HG03520 (cell line): ENCODE data around the gene CNOT1.
"Not testable (repeated sequence)": the region's sequence is repeated elsewhere in the genome, so short reads cannot be mapped to it uniquely, and the experiment has no call there.

Source experiments
- ATAC-seq: cut with Tn5 transposase; IDR thresholded peaks from one replicate; pipeline ENCODE4 v1.9.1; 2021; ENCODE audit warnings: mild to moderate bottlenecking, moderate library complexity; ENCODE audit not compliant: unreplicated experiment

The CNOT1 gene

DNA sequence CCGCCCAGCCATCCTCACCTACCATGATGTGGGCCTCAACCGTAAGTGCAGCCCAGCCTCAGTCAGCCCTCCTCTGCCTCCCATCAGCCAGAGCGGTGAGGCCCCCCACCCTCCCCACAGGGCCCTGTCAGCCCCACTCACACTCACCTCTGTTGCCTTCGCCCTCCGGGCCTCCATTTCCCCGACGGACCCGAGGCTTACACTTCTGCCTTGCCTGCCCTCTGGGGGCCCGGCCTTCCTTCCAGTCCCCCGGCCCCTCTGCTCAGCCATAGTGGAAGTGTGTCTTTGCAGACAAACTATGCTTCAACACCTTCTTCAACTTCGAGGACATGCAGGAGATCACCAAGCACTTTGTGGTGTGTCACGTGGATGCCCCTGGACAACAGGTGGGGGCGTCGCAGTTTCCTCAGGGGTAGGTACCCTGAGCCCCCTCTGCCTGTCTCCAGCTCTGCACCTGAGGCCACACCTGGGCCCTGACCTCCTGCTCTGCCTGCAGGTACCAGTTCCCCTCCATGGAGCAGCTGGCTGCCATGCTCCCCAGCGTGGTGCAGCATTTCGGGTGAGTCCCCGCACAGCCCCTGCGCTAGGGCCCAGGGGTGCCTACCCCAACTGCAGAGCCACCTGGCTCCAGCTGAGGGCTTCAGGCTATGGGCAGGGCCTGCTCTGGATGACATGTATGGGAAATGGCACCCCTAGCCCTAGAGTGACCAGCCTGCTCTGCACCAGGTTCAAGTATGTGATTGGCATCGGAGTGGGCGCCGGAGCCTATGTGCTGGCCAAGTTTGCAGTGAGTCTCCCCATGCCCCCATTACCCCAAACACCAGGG is 125.5 kb downstream of the CNOT1 start:
- no peak for ATAC-seq

DNA sequence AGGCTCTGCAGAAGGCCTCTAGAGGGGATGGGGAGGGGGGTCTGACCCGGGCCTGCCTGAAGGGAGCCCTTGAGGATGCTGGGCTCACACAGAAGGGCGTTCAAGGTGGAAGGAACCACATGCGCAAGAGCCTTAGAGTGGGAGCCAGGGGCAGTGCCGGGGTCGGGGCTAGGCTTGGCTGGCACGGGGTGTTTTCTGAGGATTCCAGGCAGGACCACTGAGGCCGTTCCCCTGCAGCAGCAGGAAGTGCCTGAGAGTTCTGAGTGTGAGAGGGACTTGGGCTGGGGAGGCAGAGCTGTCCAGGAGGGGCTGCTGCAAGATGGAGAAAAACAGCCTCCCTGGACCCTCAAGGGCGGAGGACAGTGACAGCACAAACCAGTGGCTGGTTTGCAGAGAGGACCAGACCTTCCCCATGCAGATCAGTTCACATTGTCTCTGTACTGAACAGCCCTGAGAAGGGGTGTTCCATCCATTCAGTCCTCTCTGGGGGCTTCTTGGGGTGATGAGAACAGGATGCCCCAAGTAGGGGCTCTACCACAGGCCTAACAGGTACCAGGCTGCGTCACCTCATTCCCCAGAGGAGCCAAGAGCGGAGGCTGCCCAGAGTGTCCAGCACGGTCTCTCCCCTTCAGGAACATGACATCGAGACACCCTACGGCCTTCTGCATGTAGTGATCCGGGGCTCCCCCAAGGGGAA is 126.3 kb downstream of the CNOT1 start:
- ATAC-seq: no peak

DNA sequence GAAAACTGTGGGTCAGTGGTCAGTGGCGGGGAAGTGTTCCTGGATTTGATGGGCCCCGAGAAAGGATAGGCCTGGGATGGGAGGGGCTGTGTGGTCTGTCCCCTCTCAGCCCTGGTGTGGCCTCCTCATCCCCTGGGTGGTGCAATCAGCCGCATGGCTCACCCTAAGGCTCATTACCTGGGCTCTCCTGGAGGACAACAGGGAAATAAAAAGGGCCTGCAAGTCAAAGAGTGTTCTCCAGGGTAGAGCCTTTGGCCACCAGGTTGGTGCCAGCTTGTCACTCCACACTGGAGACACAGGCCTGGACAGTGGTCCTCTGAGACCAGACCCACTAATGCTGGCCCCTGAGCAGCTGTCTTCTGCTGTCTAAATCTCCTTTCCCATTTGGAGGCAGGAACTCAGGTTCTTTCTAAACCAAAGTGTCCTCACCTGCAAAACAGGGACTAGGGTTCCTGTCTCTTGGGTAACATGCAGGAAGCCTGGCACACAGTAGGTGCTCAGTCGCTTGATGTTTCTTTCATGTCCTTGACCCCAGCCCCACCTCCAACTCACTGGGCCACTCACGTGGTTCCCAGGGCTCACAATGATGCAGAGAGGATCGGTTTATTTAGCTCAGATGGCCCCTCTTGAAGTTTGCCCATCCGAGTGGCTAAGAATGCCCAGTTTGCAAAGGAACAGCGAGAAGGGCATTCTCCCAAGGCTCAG is 127.3 kb downstream of the CNOT1 start:
- no peak for ATAC-seq

DNA sequence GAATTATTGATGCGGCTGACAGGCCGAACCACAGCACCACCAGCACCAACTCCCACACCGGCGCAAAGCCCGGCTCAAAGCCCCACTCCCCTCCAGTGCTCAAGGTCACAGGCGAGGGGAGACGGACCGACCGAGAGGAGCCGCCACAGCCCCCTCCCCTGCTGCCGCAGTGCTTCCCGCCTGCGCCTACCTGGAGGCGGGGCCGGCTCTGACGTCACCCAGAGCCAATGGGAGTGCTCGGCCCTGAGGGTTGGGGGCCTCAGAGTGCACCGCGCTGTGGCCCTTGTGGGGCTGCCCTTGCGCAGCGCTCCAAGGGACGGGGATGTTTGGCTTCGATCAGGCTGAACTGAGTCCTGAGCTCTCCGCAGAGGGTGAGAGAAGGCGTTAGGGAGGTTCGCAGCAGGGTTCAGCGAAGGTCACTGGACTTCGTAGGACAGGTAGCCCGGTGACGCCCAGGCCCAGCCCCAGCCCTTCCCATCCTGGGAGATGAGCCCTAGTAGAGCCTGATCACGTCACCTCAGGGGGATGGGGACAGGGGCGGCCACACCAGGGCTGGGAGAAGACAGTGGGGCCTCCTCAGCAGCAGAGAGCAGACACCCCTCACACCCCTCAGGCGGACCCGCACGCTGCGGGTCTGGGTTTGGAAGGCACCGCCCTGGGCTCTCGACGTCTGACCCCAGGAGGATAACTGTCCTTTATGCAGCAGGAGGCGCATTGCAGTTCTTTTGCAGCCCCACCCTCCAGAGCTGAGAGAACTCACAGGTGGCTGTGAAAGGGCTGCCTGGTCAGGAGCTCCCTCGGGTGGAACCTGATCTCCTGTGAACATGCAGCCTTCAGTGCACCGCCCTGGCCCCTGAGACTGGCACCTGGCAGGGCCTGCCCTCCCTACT is 128.1 kb downstream of the CNOT1 start:
- ATAC-seq: no peak

DNA sequence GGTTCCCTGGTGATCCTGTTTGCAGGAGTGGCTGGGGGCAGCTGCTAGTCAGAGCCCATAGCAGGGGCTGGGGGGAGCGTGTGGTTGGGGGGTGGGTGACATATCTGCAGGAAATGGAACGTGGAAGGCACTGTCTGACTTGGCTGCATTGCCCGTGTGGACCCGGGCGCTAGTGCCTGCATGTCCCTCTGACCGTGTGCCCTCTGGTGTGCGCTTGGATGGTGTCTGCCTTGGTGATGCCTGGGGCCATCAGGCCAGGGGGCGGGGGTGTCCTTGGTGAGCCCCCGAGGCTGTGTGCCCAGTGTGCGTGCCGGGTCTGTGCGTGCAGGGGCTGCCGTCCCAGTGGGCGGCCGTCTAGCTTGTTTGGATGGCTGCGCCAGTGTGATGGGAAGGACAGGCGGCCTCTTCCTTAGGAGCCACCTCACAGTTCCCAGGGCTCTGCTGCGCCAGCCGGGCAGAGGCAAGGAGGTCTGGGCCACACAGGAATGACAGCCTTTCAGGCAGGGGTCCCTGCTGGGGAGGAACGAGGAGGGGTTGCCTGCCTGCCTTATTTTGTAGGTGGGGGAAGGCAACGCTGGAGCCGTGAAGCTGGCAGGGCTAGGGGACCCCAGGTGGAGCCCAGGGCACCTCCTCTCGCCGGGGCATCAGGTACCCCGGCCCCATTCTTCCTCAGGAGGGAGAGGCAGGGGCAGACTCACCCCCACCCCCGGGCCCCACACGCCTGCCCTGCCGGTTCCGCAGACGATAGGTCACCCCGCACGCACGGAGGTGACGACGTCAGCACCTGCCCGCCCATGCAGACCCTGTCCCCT is 129.0 kb downstream of the CNOT1 start:
- ATAC-seq: no peak

DNA sequence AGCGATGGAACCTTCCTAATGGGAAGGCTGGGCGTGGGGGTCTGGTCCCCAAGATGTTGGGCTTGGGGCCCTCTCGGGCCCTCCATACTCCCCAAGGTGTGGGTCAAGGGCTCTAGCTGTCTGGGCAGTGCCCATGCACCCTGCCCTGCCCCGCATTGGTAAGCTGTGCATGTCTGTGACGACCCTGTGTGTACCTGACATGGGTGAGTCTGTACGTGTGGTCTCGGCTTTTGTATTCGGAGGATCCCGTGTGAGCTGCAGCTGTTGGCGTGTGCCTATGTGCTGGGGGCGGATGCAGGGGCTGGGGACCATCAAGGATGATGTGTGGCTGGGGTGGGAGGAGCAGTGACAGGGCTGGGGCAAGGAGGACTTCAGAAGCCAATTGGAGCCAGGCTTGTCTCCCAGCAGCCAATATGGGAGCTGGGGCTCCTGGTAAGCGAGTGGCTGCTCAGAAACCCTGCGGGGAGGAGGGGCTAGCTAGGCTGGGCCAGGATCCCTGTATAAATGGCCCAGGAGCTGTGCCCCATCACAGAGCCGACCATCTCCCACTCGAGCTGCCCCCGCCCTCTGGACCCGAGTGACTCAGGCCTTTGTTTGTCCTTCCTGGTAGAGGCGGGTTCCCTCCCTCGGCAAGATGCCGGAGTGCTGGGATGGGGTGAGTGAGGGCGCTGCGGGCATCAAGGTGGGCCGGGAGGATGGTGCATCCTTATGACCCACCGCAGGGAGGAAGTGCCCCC is 129.8 kb downstream of the CNOT1 start, which contains the start of gene NDRG4:
NDRG4 (plus strand) TSS at position 529 of the 737 bp plus-strand sequence; CDS start at position 635, 106 bp downstream.
- ATAC-seq: peak; percentile 55

DNA sequence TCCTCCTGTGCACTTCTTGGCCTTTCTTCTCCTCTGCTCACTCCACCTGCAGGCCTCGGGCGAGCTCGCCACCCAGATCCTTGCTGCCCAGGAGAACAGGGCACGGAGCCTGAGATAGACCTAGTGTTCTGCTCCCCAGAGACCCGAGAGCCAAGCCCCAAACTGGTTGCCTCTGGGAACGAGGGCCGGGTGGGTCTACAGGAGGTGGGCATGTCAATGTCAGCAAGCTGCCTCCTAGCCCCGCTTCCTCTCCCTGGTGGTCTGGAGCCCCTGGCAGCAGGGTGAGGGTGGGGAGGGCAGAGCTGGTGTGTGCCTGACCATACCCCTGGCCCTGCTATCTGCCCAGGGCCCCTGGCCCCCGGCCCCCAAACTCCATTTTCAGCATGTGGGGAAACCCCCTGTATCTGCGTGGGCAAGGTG is 130.5 kb downstream of the CNOT1 start:
- ATAC-seq: no peak

DNA sequence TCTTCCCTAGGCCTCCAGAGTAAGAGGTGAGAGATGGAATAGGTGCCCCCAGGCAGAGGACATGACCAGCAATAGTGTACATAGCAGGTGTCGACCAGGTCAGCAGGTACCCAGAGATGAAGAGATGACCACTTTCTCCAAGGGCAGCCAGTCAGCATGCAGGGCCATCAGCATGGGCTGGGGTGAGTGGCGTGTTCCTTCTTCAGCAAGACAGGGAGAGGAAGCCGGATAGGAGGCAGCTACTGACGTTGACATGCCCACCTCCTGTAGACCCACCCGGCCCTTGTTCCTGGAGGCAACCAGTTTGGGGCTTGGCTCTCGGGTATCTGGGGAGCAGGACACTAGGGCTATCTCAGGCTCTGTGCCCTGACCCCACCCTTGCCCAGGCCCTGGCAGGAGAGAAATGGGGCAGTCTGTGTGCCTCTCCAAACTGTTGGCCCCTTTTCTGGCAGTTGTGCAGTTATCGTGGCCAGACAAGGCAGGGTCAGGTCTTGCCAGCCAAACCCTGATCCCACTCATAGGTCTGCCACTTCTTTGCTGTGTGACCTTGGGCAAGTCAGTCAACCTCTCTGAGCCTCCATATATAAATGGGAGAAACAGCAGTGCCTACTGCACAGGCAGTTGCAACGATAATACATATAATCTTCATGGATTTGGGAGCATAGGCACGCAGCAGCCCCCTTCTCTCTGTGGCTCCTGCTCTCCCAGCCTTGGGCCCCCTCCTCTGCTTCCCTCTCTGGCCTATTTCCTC is 131.1 kb downstream of the CNOT1 start:
- ATAC-seq: no peak

DNA sequence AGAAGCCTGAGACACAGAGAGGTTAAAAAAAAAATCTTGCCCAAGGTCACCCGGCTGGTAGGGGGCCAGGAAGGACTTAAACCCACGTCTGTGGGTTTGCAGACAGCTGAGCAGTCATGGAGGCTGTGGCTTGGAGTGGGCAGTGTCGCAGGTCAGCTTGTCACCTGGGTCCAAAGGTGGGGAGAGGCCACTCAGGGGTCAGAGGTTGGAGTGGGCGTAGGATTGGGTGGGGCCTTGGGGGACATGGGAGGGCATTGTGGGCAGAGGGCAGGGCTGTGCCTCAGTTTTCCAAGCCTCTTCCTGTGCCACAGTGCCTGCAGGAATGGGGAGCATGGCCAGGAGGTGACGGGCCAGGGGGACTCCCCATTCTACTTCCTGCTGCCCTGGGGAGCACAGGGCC is 131.7 kb downstream of the CNOT1 start:
- ATAC-seq: no peak

DNA sequence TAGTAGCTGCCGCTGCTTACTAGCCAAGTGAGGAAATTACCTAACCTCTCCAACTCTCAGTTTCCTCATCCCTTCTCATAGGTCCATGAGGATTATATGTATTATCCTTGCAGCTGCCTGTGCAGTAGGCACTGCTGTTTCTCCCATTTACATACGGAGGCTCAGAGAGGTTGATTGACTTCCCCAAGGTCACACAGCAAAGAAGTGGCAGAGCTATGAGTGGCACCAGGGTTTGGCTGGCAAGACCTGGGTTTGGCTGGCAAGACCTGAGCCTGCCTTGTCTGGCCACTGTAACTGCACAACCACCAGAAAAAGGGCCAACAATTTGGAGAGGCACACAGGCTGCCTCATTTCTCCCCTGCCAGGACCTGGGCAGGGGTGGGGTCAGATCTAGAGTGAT is 132.2 kb downstream of the CNOT1 start:
- ATAC-seq: no peak

DNA sequence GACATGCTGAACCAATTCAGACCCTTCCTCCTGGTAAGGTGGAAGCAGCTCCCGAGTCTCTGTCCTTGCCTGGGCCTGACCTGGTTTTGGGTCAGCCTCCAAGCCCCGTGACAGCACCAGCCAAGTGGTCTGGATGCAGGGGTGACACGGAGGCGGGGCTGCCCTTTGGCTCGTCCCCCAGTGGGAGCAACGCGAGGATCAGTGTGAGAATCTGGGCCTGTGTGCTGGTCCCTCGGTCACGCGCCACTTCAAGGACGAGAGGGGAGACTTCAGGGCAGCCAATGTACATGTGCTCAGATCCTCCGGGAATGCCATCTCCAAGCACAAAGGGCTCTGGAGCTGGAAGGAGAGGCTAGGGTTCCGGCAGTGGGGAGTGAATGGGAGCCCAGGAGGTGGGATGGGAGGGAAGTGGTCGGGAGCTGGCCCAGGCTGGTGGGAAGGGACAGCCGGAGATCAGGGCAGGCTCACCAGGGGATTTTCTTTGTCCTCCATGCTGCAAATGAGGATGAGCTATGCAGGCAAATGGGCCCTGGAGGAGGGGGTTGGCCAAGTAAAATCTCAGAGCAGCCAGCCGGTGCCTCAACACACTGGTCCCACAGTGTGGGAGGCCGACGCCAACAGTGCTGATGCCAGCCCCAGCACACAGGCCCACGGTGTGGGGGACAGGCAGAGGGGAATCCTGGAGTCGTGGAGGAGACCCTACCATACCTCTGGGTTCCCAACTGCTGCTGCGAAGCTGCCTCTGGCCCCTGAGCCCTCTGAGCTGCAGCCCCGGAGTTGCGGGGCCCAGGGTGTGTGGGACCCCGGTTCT is 133.9 kb downstream of the CNOT1 start:
- no peak for ATAC-seq

DNA sequence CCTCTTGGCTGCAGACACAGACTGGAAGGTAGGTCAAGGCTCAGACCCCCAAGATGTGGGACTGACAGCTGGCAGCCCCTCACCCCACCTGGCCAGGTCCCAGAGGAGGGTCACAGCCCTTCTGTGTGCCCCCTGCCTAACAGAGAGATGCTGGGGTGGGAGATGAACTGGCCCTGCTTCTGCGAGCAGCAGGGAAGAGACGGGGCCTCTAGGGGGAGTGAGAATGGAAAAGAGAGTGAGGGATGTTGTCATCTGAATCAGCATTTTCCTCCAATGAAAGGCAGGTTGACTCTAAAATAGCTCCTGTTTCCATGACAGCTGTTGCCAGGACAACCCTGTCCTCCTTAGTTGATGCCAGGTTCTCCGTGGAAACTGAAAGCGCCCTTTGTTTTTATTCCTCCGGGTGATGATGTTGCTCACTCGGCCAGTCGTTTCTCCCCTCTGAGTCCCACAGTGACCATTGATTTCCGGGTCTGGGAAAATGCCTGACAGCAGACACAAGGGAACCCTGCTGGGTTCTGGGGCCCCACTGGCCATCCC is 134.6 kb downstream of the CNOT1 start:
- peak; percentile 58 for ATAC-seq

DNA sequence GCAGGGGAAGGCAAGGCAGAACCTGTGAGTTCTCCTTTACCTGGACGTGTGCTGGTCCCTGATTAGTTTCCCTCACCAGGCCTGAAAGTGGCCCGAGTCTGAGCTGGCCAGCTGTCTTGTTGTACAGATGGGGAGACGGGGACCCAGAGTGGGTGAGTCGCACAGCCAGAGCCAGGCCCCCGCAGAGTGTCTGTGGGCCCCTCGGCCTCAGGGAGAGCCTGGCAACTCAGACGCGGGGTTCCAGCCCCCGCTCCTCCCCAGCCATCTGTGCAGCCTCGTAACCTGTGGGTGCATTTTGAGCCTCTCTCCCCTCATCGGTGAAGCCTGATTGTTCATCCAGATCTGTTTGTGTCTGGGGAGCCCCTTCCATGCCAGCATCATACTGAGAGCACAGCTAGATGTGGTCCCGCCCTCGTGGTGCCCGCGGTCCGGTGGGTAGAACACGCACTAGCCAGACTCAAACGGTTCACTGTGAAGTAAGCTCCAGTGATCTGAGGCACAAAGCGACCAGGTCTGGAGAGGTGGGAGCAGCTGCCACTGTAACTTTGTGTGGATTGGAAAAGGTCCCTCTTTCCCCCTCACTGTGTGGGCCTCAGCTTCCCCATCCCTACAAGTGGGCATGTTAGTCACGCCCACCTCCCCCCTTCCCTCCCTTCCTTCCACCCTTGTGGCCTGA is 135.7 kb downstream of the CNOT1 start:
- ATAC-seq: no peak

DNA sequence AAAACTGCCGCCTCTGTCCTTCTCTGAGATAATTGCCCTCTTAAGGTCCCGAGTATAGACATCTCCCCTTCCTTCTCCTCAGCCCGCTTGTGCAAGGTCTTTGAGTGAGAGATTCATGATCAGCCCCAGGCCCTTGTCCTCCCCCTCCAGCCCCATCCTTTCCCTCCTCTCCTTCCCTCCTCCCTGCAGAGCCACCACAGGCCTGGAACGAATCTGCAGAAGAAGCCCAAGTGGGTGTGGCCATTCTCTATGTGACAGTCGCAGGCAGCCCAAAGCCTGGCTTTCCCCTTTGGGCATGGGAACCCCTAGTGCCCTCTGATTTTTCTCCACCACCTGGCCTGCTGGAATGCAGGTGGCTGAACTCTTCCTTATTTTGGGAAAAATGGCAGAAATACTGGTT is 136.9 kb downstream of the CNOT1 start:
- no peak for ATAC-seq

DNA sequence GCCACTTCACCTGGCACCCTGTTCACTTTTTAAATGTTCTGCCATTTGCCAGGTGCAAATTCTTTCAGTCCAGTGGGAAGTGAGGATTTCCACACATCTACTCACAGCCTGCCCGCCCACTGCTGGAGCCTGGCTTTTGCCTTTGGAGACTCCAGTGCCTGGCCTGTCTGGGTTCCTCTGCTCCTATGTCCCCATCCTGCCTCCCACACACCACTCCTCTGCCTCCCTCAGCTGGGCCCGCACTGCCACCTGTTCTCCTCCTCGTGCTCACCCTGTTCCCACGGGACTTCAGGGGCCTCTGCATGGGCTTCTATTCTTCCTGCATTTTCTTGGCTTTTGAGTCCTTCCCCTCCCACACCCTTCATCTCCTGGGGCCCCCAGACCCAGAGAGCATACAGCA is 137.6 kb downstream of the CNOT1 start:
- ATAC-seq: no peak

DNA sequence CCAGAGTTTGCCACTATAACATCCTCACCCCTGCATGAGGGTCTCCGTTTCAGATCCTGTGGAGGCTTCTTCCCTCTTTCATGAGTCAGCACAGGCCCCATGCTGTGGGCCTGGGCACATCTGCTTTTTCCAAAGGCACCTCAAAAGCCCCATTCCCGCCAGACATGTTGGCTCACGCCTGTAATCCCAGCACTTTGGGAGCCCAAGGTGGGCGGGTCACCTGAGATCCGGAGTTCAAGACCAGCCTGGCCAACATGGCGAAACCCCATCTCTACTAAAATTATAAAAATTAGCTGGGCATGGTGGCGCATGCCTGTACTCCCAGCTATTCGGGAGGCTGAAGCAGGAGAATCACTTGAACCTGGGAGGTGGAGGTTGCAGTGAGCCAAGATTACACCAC is 139.1 kb downstream of the CNOT1 start:
- ATAC-seq: not testable (repeated sequence)

DNA sequence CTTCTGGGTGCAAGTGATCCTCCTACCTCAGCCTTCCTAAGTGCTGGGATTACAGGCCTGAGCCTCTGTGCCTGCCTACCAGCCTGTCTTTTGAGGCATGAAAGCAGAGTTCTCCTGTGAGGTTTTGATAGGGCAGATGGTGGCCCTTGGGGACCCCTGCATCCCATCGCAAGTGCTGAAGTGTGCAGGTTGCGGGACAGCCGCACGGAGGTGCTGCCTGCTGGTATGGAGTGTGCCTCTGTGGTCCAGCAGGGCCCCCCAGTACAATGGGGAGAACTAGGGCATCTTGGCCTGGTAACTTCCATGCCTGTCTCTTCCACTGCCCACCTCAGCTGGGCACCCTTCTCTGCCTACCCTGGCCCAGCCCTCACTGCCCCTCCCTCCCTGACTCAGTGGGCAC is 139.6 kb downstream of the CNOT1 start:
- ATAC-seq: no peak
